Subcutaneous abdominal adipose tissue (tissue), 5 donors: ENCODE results near the gene SMIM7.
A peak's percentile ranks its signal among the peaks of the same experiment; 100 is the strongest.

ENCODE experiments used
- H3K27ac ChIP-seq: one replicate; pipeline ENCODE4 v1.7.0; 2013; ENCODE audit warnings: low read depth, mild to moderate bottlenecking, inconsistent platforms, low read length, moderate library complexity
- H3K27me3 ChIP-seq, 5 donors: one replicate each; pipeline ENCODE4 v1.7.0; 2013; ENCODE audit warnings: low read length in 5 of 5, inconsistent platforms in 1 of 5; ENCODE audit not compliant: control insufficient read depth in 5 of 5, insufficient read depth in 4 of 5
- H3K36me3 ChIP-seq, 5 donors: one replicate each; pipeline ENCODE4 v1.7.0; 2013; ENCODE audit warnings: low read length in 5 of 5; ENCODE audit not compliant: control insufficient read depth in 5 of 5, insufficient read depth in 5 of 5
- H3K4me1 ChIP-seq, 5 donors: one replicate each; pipeline ENCODE4 v1.7.0; 2013; ENCODE audit warnings: low read length in 5 of 5, mild to moderate bottlenecking in 3 of 5, moderate library complexity in 1 of 5; ENCODE audit not compliant: control insufficient read depth in 5 of 5, insufficient read depth in 5 of 5
- H3K4me3 ChIP-seq, 5 donors: one replicate each; pipeline ENCODE4 v1.7.0; 2013; ENCODE audit warnings: low read length in 5 of 5, low read depth in 1 of 5
- H3K9ac ChIP-seq, 5 donors: one replicate each; pipeline ENCODE4 v1.7.0; 2013; ENCODE audit warnings: low read length in 5 of 5, mild to moderate bottlenecking in 4 of 5, moderate library complexity in 3 of 5
- H3K9me3 ChIP-seq, 5 donors: one replicate each; pipeline ENCODE4 v1.7.0; 2013; ENCODE audit warnings: low read length in 5 of 5; ENCODE audit not compliant: control insufficient read depth in 5 of 5
- donor health status: healthy.
- donor health status: healthy.
- donor health status: healthy.
- donor health status: healthy.
- donor health status: healthy.

Gene SMIM7

DNA sequence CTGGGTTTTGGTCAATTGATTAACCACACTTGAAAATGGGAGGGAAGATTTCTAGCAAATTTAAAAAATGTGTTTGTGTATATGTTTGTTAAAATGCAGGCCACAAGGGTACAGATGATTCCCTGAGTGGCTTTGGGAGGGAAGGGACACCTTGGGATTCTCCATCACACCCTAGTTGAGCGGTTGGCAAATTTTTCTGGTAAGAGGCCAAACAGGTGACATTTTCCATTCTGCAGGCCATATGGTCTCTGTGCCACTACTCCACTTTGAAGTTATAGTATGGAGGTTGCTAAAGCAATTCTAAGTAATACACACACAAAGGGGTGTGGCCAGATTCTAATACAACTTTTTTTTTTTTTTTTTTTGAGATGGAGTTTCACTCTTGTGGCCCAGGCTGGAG, 19.0 kb downstream of the SMIM7 start:
- no peak overlapping the region for H3K27ac ChIP-seq
- H3K4me3 ChIP-seq, result no peak overlapping the region
- peaks cover 2 to 84% (median 56%) of the 10 kb centered on the region in 5 donors for H3K36me3 ChIP-seq
- H3K27me3 ChIP-seq, result no peaks in the 10 kb centered on the region
- H3K9ac ChIP-seq, result no peak overlapping the region
- peaks cover 0 to 3% (median 0%) of the 10 kb centered on the region in 5 donors for H3K4me1 ChIP-seq
- H3K9me3 ChIP-seq, result no peaks in the 10 kb centered on the region

DNA sequence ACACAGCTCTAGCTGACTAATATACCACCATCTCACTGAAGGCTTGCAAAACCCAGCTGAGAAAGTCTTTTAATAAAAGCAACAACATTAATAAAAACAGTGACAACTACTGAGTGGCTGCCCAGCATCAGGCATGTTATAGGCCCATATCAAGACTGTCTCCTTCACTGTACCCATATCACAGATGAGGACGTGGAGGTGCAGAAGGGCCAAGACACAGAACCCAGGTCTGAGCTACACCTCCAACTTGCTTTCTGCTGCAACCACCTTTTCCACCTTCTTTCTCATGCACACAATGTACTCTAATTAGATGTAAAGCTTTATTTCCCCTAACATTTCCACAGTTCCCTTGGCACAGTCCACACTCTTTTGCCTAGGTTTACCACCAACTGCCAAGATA, 21.3 kb downstream of the SMIM7 start:
- Histone ChIP-seq H3K36me3 (peaks cover 2 to 75% (median 41%) of the 10 kb centered on the region in 5 donors), H3K27me3 (no peaks in the 10 kb centered on the region), H3K4me3 (no peak overlapping the region), H3K9ac (no peak overlapping the region), H3K9me3 (no peaks in the 10 kb centered on the region), H3K4me1 (peaks cover 0 to 3% (median 0%) of the 10 kb centered on the region in 5 donors), H3K27ac (no peak overlapping the region)

DNA sequence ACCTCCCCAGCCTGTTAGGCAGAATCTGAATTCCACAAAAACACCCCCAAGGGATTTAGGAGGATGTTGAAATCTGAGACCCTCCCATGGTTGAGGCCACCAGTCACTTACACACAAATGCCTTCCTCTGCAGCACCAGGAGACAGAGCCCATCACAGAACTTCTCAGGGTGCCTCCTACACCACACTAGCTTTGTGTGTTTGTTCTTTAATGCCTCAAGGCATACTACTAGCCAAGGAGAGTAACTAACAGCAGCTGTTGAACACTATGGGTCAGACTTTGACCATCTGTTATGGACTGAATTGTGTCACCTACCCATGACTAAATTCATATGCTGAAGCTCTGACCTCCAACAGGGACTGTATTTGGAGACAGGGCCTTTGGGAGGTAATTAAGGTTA, 22.4 kb downstream of the SMIM7 start:
- Histone ChIP-seq H3K27me3 (no peaks in the 10 kb centered on the region), H3K4me1 (peaks cover 0 to 3% (median 0%) of the 10 kb centered on the region in 5 donors), H3K9me3 (no peaks in the 10 kb centered on the region), H3K27ac (no peak overlapping the region), H3K9ac (peak overlapping the region in 2 of 5 donors; percentile 0 to 3), H3K36me3 (peaks cover 0 to 72% (median 39%) of the 10 kb centered on the region in 5 donors), H3K4me3 (no peak overlapping the region)

DNA sequence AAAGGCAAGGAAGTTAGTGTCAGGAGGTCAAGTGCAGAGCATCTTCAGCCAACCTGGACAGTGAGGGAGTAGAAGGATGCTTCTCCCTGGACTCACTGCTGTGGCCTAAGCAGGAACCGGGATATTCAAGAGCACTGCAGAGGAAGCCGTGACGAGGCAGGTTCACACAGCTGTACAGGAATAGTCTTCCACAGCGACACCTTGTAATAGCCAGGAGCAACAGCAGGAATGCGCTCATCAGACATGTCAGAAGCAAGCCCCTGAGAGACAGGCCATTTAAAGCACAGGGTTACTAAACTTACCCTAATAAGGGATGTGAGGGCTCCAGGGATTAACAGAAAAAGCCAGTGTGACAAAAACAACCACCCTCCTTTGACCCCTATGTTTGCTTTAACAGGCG, 28.5 kb downstream of the SMIM7 start:
- Histone ChIP-seq H3K9me3 (no peaks in the 10 kb centered on the region), H3K27me3 (no peaks in the 10 kb centered on the region), H3K4me1 (peaks cover 4 to 26% (median 20%) of the 10 kb centered on the region in 5 donors), H3K27ac (no peak overlapping the region), H3K36me3 (peaks cover 0 to 33% (median 23%) of the 10 kb centered on the region in 5 donors), H3K4me3 (no peak overlapping the region), H3K9ac (no peak overlapping the region)

DNA sequence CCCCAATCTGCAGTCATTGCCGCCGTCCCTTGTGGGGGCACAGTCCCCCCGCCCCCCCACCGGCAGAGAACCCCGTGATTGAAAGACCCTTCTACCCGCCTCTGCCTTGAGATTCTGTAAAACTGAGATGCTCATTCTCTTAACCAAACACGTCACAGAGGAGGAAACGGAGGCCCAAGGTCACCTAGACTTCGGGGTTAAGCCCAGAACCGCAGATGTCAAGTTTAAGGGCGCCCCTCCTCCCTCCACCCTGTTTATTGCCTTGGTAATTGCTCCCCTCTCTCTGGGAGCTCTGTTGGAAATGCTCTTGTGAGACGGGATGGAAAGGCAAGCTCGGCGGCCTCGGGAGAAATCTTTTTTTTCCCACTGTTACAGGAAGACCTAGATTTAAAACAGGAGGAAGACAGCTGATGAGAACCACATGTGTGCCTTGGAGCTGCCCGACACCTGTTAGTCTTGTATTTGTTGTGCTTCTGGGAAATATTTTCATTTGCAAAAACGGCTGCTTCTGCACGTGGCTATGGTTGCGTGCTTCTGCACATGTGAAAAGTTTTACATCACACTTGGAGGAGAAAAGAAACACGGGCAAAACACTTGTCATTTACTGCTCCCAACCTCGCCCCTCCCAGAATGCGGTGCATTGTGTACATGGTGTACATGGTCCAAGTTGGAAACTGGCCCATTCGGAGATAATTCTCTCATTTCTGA, 30.8 kb downstream of the SMIM7 start:
- H3K9ac ChIP-seq, result peak overlapping the region; percentile 48 to 89 (median 82)
- H3K36me3 ChIP-seq, result peaks cover 0 to 32% (median 24%) of the 10 kb centered on the region in 5 donors
- H3K27me3 ChIP-seq, result no peaks in the 10 kb centered on the region
- H3K4me3 ChIP-seq, result peak overlapping the region; percentile 73 to 91 (median 79)
- peak overlapping the region; percentile 85 for H3K27ac ChIP-seq
- no peaks in the 10 kb centered on the region for H3K9me3 ChIP-seq
- peaks cover 13 to 44% (median 35%) of the 10 kb centered on the region in 5 donors for H3K4me1 ChIP-seq

DNA sequence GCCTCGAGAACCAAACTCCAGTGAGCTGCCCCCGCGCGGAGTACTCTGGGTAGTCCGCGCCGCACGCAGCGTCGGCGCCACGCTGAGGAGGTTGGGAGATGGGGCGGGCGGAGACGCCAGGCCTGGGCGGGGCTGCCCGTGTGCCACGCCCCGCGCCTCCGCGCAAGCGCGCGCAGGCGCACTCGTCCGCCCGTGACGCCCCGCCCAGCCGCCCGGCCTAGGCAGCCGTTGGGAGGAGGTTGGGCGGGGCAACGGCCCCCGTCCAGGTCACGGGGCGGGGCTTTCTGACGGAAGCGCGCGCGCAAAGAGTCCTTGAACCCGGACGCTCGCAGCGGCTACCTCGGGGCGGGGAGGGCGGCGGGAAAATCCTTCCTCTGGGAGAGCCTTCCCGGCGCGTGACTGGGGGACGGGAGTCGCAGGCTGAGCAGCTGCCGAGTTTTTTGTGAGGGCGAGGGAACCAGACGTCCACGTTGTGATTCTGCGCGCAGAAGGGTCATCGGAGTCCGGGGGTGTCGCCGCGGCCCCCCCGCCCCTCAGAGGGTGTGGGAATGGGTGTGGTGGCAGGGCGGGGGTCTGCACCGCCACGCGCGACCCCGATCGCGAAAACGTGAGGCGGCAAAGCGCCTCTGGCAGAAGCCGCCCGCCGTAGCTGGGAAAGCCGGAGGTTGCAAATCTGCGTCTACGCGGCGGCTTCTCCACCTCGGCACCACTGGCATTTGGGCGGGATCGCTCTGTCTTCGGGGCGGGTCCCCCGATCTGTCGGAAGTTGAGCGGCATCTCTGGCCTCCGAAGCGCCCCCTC, 31.6 kb downstream of the SMIM7 start, which contains the start of gene MED26:
Gene MED26 (minus strand): TSS at position 22 of the 801 bp plus-strand sequence. CDS start 261 bp downstream, outside the sequence.
- H3K9ac ChIP-seq, result peak within 1 kb of the TSS; percentile 78 to 100 (median 96)
- H3K9me3 ChIP-seq, result no peaks in the 10 kb centered on the region
- no peaks in the 10 kb centered on the region for H3K27me3 ChIP-seq
- peak within 1 kb of the TSS; percentile 79 to 94 (median 91) for H3K4me3 ChIP-seq
- peaks cover 0 to 31% (median 24%) of the 10 kb centered on the region in 5 donors for H3K36me3 ChIP-seq
- peaks cover 13 to 44% (median 35%) of the 10 kb centered on the region in 5 donors for H3K4me1 ChIP-seq
- H3K27ac ChIP-seq, result peak within 1 kb of the TSS; percentile 85

DNA sequence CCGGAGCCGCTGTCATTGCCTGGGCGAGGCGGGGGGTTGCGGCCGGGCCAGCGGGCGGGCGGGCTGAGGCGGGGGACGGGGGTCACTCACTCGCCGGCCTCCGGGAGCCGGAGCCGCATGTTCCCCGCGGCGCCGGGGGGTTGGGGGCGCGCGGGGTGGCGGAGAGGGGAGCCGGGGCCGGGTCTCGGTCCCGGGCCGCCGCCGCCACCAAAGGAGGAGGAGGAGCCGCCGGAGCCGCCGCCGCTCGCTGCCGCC, 32.1 kb downstream of the SMIM7 start:
- peaks cover 0 to 29% (median 20%) of the 10 kb centered on the region in 5 donors for H3K36me3 ChIP-seq
- H3K4me1 ChIP-seq, result peaks cover 13 to 47% (median 35%) of the 10 kb centered on the region in 5 donors
- H3K4me3 ChIP-seq, result peak overlapping the region in 4 of 5 donors; percentile 79 to 94 (median 90)
- H3K9ac ChIP-seq, result peak overlapping the region in 4 of 5 donors; percentile 95 to 100 (median 98)
- peak overlapping the region; percentile 81 for H3K27ac ChIP-seq
- H3K27me3 ChIP-seq, result no peaks in the 10 kb centered on the region
- H3K9me3 ChIP-seq, result no peaks in the 10 kb centered on the region

DNA sequence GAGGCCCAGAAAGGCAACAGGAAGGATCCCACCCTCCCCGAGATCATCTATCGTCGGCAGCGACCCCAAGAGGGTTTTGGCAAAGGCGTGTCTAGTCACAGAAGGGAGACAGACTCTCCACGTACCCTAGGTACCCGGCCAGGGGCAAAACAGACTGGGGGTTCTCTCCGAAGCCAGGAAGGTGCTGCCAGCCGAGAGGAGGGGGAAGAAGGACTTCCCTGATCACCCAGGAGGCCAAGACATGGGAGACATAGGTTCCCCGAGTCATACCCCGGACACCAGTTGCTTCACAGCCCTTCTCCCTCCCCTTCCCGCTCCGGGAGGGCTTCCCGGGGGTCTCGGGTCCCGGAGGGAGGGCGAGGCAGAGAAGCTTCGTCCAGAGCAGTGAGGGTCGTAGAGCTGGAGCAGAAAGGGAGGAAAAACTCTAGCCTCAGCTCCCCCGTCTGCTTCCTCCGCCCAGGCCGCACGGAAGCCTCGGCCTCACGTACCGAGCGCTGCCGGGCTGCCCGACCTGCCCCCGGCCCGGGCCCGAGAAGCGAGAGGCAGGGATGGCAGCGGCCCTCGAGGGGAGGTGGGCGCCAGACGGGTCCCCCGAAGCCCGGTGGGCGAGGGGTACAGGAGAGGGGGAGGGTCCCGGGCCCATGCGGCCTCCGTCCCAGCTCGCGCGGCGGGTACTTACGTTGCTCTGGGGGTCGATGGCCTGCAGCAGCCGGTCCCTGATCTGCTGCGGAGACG, 32.6 kb downstream of the SMIM7 start:
- H3K27me3 ChIP-seq, result no peaks in the 10 kb centered on the region
- H3K36me3 ChIP-seq, result peaks cover 0 to 25% (median 16%) of the 10 kb centered on the region in 5 donors
- H3K27ac ChIP-seq, result peak overlapping the region; percentile 81
- no peaks in the 10 kb centered on the region for H3K9me3 ChIP-seq
- H3K4me1 ChIP-seq, result peaks cover 13 to 52% (median 38%) of the 10 kb centered on the region in 5 donors
- peak overlapping the region; percentile 78 to 100 (median 96) for H3K9ac ChIP-seq
- peak overlapping the region; percentile 79 to 94 (median 91) for H3K4me3 ChIP-seq

DNA sequence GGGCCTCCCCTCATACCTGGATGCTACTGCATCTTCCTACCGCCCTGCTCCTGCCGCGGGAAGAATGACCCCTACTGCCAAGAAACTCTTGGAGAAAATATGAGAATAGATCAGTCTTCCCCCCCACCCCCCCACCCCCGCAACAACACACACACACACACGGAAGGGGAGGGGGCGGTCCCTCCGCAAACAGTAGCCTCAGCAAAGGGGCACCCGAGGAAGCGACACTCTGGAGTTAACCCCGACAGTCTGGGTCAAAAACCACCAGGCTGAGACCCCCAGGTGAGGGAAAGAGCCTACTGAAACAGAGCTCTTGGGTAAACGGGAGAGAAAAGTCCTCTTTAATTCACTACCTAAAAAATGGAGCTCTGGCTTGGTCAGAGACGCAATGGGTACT, 33.1 kb downstream of the SMIM7 start:
- H3K9me3 ChIP-seq, result no peaks in the 10 kb centered on the region
- peaks cover 13 to 58% (median 43%) of the 10 kb centered on the region in 5 donors for H3K4me1 ChIP-seq
- no peaks in the 10 kb centered on the region for H3K27me3 ChIP-seq
- peak overlapping the region; percentile 79 to 94 (median 91) for H3K4me3 ChIP-seq
- H3K36me3 ChIP-seq, result peaks cover 0 to 25% (median 13%) of the 10 kb centered on the region in 5 donors
- peak overlapping the region; percentile 81 for H3K27ac ChIP-seq
- peak overlapping the region; percentile 78 to 100 (median 96) for H3K9ac ChIP-seq
